Measurements from ENCODE around the gene SLC4A9. TPM values are rescaled to one million over a fixed set of nuclear protein-coding genes. Genes with fewer than 3 reads are reported as not detected.

SLC4A9 gene
- total RNA-seq, 6 experiments from 2014 or later, result not detected

DNA sequence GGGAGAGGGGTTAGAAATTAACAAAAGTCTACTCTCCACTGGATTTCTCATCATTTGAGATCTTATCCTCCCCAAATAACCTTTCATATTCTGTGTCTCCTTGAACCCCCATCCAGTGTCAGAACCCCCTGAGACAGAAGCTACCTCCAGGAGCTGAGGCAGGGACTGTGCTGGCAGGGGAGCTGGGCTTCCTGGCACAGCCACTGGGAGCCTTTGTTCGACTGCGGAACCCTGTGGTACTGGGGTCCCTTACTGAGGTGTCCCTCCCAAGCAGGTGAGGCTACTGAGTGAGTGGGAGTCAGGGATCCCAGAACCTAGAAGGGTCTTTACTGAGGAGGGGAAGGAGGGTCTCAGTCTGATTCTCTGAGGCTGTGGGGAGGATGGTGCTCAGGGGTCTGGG, 1.9 kb downstream of the SLC4A9 start:
- no peak overlapping the region for H3K27ac Mint-ChIP-seq
- no peaks in the 10 kb centered on the region for H3K9me3 Mint-ChIP-seq
- TF ChIP-seq, protein P1, sequence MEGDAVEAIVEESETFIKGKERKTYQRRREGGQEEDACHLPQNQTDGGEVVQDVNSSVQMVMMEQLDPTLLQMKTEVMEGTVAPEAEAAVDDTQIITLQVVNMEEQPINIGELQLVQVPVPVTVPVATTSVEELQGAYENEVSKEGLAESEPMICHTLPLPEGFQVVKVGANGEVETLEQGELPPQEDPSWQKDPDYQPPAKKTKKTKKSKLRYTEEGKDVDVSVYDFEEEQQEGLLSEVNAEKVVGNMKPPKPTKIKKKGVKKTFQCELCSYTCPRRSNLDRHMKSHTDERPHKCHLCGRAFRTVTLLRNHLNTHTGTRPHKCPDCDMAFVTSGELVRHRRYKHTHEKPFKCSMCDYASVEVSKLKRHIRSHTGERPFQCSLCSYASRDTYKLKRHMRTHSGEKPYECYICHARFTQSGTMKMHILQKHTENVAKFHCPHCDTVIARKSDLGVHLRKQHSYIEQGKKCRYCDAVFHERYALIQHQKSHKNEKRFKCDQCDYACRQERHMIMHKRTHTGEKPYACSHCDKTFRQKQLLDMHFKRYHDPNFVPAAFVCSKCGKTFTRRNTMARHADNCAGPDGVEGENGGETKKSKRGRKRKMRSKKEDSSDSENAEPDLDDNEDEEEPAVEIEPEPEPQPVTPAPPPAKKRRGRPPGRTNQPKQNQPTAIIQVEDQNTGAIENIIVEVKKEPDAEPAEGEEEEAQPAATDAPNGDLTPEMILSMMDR (IDR thresholded peaks at IDR 0.05), result no peak
- no peaks in the 10 kb centered on the region for H3K36me3 Mint-ChIP-seq (ENCODE audit: low read depth)
- no peak overlapping the region for H3K4me3 Mint-ChIP-seq
- H3K4me1 Mint-ChIP-seq (ENCODE audit: low read depth), result peaks cover 24% of the 10 kb centered on the region
- H3K27me3 Mint-ChIP-seq (ENCODE audit: insufficient read depth), result no peaks in the 10 kb centered on the region; the same call in 1 of the 2 replicates
- no peak for DNase-seq

DNA sequence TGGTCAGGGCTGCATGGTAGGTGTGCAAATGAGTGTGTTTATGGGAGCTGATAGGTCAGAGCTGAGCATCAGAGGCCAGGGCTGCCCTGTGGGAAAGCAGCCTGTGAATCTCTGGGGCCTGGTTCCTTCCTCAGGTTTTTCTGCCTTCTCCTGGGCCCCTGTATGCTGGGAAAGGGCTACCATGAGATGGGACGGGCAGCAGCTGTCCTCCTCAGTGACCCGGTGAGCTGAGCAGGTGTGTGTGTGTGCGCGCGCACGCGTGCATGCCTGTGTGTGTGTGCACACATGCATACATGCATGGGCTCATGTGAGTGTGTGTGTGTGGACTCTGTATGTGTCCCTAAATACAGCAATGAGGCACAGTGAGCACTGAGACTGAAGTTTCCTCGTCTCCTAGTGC, 2.3 kb downstream of the SLC4A9 start:
- no peak overlapping the region for H3K4me3 Mint-ChIP-seq
- DNase-seq, result no peak

DNA sequence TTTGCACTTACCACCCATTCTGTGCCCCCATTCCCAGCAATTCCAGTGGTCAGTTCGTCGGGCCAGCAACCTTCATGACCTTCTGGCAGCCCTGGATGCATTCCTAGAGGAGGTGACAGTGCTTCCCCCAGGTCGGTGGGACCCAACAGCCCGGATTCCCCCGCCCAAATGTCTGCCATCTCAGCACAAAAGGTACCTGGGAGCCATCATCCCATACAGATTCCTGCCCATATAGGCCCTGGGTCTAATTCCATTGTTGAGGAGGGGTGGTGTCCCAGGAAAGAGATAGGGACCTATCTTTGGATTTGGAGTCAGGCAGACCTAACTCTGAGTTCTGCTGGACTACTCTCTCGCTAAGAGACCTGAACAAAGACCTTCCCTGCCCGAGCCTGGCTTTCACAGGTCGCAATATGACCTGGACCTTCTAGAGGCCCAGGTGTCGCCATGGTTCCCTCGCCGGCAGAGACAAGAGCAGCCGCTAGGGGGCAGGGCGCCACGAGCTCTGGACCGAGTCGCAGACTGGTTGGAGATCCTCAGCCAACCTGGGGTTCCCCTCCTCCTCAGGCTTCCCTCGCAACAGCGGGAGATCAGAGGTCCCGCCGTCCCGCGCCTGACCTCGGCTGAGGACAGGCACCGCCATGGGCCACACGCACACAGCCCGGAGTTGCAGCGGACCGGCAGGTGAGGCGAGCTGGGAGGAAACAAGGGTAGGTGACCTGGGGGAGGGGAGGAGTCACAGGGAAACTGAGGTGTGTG, 3.1 kb downstream of the SLC4A9 start:
- Mint-ChIP-seq H3K4me3 (peak overlapping the region; percentile 72), H3K27ac (no peak overlapping the region), H3K4me1 (ENCODE audit: low read depth) (peaks cover 12% of the 10 kb centered on the region), H3K27me3 (ENCODE audit: insufficient read depth) (peaks cover 2% of the 10 kb centered on the region), H3K9me3 (no peaks in the 10 kb centered on the region), H3K36me3 (ENCODE audit: low read depth) (no peaks in the 10 kb centered on the region)
- TF ChIP-seq, protein P1 (IDR thresholded peaks at IDR 0.05), result peak; percentile 97
- DNase-seq, result peak; percentile 51

More for the DNA sequence above, 2.3 kb downstream of the SLC4A9 start:
- H3K36me3 Mint-ChIP-seq (ENCODE audit: low read depth), result no peaks in the 10 kb centered on the region
- no peak overlapping the region for H3K27ac Mint-ChIP-seq
- TF ChIP-seq, protein P1 (IDR thresholded peaks at IDR 0.05), result no peak
- peaks cover 20% of the 10 kb centered on the region for H3K4me1 Mint-ChIP-seq (ENCODE audit: low read depth)
- H3K27me3 Mint-ChIP-seq (ENCODE audit: insufficient read depth), result no peaks in the 10 kb centered on the region; the same call in 1 of the 2 replicates
- no peaks in the 10 kb centered on the region for H3K9me3 Mint-ChIP-seq

DNA sequence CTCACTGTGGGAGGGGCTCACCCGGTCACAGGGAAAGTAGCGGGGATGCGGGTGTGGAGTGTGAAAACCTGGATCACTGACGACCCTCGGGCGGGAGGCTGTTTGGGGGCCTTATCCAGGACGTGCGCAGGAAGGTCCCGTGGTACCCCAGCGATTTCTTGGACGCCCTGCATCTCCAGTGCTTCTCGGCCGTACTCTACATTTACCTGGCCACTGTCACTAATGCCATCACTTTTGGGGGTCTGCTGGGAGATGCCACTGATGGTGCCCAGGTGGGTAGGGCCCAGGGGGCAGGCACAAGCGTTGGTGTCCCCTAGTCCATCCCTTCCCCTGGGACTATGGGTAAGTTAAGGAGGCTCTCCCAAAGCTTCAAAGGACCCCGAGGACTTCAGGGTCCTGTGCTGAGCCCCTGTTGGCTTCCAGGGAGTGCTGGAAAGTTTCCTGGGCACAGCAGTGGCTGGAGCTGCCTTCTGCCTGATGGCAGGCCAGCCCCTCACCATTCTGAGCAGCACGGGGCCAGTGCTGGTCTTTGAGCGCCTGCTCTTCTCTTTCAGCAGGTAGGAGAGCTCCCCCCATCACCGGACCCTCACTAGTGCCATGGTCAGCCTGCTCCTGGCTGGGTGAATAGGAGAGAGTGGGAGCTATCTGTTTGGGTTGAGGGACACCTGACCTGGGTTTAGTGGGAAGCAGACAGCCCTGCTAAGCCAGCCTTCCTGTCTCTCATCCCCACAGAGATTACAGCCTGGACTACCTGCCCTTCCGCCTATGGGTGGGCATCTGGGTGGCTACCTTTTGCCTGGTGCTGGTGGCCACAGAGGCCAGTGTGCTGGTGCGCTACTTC, 3.9 kb downstream of the SLC4A9 start:
- no peaks in the 10 kb centered on the region for H3K36me3 Mint-ChIP-seq (ENCODE audit: low read depth)
- no peaks in the 10 kb centered on the region for H3K9me3 Mint-ChIP-seq
- H3K4me3 Mint-ChIP-seq, result no peak overlapping the region; the same call in 1 of the 2 replicates
- DNase-seq, result no peak
- TF ChIP-seq, protein P1 (IDR thresholded peaks at IDR 0.05), result no peak
- H3K4me1 Mint-ChIP-seq (ENCODE audit: low read depth), result peaks cover 6% of the 10 kb centered on the region
- H3K27me3 Mint-ChIP-seq (ENCODE audit: insufficient read depth), result peaks cover 4% of the 10 kb centered on the region
- H3K27ac Mint-ChIP-seq, result no peak overlapping the region

DNA sequence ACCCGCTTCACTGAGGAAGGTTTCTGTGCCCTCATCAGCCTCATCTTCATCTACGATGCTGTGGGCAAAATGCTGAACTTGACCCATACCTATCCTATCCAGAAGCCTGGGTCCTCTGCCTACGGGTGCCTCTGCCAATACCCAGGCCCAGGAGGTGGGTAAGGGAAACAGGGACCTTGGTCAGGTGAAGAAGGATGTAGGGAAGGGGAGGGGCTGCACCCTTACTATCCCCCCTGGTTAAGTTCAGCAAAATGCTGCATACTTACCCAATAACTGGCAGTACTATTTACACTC, 4.4 kb downstream of the SLC4A9 start:
- Mint-ChIP-seq H3K4me3 (no peak overlapping the region), H3K27ac (no peak overlapping the region), H3K36me3 (ENCODE audit: low read depth) (no peaks in the 10 kb centered on the region), H3K27me3 (ENCODE audit: insufficient read depth) (peaks cover 5% of the 10 kb centered on the region), H3K9me3 (no peaks in the 10 kb centered on the region), H3K4me1 (ENCODE audit: low read depth) (peaks cover 5% of the 10 kb centered on the region; the same call in 1 of the 2 replicates)
- TF ChIP-seq, protein P1 (IDR thresholded peaks at IDR 0.05), result no peak
- no peak for DNase-seq
